Head of caudate nucleus (tissue), 42 donors: ENCODE results near the gene TES.
"Not testable (repeated sequence)": the region's sequence is repeated elsewhere in the genome, so short reads cannot be mapped to it uniquely, and the experiment has no call there.

Experiments
- DNase-seq, 42 donors: peaks; one replicate each; pipeline versions ENCODE4 v3.0.0 to v3.0.0-alpha.2; 2020 to 2021; ENCODE audit warnings: mixed read lengths in 7 of 42
- intact Hi-C: fragments of 100-400 bp; cut with DNase I; formaldehyde crosslinking; loops from one replicate; pipeline ENCODE4 v1.15.0; 2022

The TES gene, protein sequence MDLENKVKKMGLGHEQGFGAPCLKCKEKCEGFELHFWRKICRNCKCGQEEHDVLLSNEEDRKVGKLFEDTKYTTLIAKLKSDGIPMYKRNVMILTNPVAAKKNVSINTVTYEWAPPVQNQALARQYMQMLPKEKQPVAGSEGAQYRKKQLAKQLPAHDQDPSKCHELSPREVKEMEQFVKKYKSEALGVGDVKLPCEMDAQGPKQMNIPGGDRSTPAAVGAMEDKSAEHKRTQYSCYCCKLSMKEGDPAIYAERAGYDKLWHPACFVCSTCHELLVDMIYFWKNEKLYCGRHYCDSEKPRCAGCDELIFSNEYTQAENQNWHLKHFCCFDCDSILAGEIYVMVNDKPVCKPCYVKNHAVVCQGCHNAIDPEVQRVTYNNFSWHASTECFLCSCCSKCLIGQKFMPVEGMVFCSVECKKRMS

DNA sequence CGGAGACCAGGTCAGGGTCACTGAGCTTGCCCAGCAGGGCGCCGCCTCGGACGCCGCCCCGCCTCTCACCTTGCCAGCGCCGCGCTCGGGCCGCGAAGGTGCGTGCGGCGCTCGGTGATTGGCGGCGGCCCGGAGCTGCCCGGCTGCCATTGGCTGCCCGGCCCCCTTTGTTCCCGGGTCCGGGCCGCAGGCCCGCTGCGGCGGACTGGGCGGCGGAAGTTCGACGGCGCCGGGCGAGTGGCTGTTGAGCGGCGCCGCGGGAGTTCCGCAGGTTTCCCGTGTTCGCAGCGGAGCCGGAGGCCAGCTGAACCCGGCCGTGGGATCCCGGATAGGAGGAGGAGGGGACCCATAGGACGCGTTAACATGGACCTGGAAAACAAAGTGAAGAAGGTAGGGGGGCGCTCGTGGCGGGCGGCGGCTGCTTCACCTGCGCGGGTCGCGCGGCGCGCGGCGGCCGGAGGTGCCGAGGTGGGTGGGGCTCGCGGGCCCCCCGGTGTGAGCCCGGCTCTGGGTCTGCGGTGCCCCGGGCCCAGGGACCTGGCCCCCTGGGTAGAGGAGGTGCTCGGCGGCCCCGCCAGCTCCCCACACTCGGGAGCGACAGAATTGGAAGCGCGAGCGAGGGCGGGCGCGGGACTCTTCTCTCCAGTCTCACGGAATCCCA lies at the start of gene TES:
TSS of gene TES (plus strand) at position 195 of the 661 bp plus-strand sequence. CDS start at position 364, 169 bp downstream.
- intact Hi-C loops: no loop called here
- peak in 13 of 42 donors; percentile 7 to 40 (median 17) for DNase-seq

DNA sequence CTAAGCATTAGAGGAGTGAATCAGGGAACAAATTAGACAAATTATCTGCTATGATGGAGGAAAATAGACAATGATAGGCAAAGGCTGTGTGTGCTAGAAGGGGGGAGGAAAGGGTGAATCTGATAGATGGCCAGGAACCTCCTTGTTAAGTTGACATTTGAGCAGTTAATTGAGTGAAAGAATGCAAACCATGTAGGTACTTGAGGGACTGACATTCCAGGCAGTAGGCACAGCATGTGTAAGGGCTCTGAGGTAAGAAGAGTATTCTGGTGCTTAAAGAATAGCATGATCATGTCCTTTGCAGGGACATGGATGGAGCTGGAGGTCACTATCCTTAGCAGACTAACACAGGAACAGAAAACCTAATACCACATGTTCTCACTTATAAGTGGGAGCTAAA lies 48.6 kb upstream of the TES start:
- no peak for DNase-seq
- intact Hi-C loops: no loop called here

DNA sequence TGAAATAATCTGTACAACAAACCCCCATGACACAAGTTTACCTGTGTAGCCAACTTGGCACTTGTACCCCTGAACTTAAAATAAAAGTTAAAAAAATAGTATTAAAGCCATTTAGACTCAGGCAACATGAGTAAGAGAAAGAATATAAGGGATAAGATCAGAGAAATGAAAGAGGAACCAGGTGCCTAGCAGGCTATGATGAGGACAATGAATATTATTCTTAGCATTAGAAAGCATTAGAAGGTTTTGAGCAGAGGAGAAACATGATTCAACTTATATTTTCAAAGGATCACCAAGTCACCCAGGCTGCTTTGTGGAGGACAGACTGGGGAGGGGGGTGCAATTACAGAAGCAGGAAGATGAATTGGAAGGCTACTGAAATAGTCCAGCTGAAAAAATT lies 48.1 kb upstream of the TES start:
- intact Hi-C loops: no loop called here
- DNase-seq: no peak

DNA sequence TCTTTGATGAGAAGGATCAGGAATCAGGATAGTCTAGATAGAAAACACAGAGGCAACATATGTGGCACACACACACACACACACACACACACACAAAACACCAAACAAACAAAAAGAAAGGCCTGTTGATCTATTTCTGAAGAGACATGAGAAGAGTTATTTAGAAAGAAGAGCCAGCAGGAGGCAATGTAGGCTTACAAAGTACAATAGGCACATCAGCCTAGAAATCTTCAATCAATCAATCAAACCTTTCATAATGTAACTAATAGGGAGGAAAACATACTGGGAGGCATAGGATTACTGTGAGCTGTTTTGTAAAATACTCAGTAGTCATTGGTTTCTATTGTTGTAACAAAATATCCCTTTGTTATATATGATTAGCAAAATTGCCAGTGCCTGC lies 47.3 kb upstream of the TES start:
- intact Hi-C loops: no loop called here
- no peak for DNase-seq

DNA sequence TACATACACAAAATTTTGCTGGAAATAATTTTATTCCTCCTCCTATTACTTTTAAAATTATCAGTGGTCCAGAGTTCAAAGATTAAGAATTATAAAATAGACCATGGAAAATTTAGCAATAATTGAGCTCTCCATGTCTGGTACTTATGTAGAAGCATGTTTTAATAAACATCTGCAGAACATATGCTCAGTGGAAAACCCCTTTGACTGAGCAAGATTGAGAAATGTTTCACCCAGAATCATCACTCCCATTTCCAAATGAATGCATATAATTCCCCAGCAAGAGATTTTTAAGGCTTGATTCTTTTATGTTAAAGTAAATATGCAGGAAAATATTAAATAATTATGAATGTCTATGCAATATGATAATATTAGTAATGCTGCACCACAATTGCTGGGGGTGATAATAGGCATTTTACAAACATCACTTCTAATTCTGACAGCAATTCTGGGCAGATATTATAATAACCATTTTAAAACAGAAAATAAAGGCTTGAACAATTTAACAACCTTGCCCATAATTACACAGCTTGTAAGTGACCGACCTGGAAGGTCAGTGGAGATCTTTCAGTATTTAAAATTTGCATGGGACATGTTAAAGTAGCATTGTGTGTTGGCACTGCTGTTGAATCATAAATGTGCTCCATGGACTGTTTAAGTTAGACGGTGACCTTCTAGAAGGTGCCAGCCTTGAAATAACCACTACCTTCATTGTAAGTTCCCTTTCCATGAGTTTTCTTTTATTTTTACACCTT lies 45.6 kb upstream of the TES start:
- intact Hi-C loops: no loop called here

DNA sequence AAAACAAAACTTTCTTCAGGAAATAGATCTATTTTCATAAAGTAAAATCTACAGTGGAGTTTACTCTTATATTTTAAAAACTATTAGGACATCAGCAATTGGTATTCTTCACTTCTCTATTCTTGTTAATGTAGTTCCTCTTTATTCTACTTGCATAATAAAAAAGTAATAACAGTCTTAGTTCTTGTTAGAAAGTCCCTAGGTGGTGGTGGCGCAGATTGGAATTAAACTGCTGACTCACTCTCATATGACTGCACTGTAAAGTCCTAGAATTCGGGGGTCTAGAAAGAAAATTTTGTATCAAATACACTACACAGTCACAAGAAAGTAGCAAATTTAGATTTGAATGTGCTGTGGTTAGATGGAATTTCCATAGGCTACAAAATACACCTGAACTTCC lies 44.6 kb upstream of the TES start:
- intact Hi-C loops: no loop called here
- no peak for DNase-seq

More for the DNA sequence above, 45.6 kb upstream of the TES start:
- DNase-seq: no peak

DNA sequence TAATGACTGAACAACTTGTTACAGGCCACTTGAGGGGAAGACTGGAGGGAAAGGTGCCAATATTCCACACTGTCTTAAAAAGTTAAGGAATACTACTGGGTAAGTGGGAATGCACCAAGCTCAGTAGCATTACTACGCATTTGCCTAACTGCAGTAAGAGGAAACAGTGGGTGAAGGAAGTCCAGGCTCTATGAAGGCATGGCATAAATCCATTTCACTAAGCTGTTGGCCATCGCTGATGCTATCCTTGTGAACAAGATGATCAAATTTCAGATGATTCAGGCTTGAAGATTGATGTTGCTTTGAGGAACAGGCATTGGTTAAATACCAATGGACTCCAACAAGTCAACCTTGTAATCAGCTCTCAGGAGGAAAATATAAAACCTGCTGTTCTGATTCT lies 44.2 kb upstream of the TES start:
- no peak for DNase-seq
- intact Hi-C loops: no loop called here

DNA sequence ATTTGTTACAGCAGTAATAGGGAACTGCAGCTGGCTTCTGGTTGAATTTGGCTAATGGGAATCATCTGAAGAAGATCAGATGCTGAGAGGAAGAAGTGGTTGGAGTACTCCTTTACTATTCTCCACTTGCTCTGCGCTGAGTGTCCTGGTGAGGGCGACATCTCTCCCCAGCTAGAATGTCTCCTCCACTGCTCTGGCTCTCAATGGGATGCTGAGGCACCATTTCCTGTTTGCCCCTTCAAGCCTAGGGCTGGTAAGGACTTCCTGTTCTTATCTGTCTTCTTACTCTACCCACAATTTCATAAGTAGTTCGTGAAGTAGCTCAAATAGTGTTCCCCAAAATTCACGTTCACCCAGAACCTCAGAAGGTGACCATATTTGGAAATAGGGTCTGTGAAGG lies 43.2 kb upstream of the TES start:
- no peak for DNase-seq
- intact Hi-C loops: no loop called here

DNA sequence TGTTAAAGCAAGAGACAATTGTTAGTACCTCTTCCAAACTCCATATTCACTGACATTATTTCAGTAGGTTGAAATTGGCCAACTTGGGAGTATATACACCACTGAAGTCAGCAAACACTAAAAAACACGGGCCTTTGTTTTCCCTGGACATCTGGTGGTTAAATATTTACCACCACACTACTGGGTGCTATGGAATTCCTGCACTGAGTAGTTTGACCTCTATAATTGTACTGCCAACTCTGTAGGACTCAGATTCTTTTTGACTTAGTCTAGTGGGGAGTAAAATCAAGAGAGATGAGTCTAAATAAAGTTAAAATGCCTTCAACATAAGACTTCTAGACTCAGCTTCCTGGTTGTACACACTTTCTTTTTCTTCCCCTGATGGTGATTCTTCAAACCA lies 41.3 kb upstream of the TES start:
- no peak for DNase-seq
- intact Hi-C loops: no loop called here

DNA sequence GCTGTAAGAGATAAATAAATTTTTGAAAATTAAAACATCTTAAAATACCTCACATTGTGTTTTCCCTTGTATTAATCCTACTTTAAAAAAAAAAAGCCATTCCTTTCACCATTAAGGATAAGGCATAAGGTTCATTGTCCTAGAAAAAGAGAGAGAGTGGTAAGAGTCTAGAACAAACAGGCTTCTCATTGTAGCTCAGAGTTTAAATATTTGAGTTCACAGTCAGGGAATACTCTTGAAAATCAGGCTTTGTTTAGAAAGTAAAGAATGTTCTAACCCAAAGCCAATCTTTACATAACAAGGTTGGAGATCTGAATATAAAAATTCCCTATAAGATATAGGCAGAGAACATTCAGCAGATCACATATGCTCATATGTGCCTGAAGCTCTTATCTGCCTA lies 40.2 kb upstream of the TES start:
- intact Hi-C loops: loop anchor here (5.0 kb wide), 1 partner anchor 67 kb away; no protein-coding TSS in a partner anchor
- DNase-seq: no peak

DNA sequence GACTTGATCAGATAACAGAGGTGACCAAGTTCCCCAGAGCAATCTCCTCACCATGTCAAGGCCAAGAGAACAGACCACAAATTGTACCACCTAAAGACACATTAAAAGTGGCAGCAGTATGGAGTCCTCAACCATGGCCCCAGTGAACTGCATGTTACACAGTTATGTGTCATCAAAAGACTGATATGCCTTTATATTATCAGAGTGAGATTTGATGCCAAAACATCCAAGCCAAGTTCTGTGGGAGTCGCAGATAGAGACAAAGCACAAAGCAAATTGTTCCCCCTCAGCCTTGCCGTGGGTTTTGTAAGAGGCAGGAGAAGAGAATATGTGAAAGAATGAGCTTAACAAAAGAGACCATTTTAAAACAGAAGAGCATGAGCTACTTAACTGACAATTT lies 39.2 kb upstream of the TES start:
- no peak for DNase-seq
- intact Hi-C loops: loop anchor here (5.0 kb wide), 1 partner anchor 66 kb away; no protein-coding TSS in a partner anchor

DNA sequence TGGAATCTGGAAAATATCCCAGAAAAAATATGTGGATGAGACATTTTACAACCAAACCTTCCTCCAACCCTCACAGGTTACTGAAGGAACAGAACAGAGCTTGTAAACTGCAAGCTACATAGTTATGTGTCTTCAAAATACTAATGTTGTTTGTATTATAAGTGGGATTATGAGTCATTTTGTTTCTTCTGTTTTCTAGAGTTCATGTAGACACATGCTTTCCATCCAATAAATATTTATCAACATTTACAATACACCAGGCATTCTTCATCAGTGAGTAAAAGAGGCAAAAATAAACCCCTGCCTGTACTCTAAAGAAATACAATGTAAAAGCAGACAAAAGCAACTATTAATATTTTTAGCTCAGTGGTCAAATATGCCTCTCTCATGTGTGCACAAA lies 38.0 kb upstream of the TES start:
- intact Hi-C loops: loop anchor here (5.0 kb wide), 1 partner anchor 65 kb away; no protein-coding TSS in a partner anchor
- no peak for DNase-seq

DNA sequence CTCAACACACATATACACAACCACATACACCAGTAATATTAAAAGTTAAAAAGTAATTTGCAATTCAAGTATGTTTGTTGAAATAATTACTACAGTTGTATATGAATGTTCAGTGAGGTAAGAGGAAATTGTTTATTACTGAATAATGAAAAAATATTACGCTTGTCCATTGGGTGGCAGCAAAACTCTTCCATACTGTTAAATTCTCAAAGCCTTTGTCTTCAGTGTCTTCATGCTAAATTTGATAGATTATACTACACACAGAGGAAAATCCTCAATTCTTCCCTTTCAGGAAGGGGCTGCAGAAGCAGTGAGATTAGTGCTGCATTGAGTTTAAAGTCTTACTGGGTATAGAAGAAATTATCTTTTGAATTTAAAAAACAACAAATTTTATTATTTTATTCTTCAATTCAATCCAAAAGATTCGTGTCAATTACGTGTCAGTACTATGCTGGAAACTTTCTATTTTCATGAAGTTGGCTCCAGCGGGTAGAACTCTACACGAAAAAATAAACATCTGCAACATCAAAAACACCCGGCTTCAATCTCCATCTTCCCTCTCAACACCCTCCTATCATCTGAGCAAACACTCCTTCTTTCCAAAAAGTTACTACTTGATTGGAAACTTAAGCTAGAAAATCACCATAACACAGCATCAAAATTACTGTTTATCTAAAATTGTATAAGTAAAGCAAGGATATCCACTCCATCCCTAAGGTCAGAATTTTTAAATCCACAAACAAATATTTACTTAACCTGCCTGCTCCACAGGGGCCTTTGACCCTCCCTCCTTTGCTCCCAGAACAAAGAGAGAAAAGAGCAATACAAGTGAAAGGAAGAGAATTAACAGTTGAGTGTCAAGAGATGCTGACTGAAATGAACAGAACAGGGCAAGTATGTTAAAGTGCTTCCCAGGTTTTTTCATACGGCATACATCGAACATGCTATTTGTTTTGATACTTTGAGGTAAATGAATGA lies 37.0 kb upstream of the TES start:
- intact Hi-C loops: loop anchor here (5.0 kb wide), 1 partner anchor 64 kb away; no protein-coding TSS in a partner anchor
- peak in 9 of 42 donors; percentile 15 to 69 (median 30) for DNase-seq

DNA sequence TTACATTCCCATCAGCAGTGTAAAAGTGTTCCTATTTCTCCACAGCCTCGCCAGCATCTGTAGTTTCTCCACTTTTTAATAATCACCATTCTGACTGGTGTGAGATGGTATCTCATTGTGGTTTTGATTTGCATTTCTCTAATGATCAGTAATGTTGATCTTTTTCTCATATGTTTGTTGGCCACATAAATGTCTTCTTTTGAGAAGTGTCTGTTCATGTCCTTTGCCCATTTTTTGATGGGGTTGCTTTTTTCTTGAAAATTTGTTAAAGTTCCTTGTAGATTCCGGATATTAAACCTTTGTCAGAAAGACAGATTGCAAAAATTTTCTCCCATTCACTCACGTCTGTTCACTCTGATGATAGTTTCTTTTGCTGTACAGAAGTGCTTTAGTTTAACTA lies 35.2 kb upstream of the TES start:
- intact Hi-C loops, DNase-seq: not testable (repeated sequence)

DNA sequence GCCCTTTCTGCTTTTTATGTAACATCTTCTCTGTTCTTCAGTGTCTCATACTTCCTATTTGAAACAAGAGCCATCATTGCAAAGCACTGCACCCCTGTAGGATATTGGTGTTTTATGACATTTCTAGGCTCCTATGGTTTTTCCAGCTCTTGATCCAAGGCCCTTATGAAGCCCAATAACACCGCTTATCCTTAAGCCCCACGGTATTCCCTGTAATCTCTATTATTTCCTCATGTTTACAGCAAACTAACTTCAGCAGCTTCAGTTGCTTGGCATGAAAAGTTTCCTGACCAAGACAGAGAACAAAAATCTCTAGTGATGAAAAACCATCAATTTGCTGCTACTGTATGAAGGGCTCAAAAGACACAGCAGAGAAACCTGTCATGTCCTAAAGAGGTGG lies 34.1 kb upstream of the TES start:
- intact Hi-C loops: no loop called here
- DNase-seq: no peak

DNA sequence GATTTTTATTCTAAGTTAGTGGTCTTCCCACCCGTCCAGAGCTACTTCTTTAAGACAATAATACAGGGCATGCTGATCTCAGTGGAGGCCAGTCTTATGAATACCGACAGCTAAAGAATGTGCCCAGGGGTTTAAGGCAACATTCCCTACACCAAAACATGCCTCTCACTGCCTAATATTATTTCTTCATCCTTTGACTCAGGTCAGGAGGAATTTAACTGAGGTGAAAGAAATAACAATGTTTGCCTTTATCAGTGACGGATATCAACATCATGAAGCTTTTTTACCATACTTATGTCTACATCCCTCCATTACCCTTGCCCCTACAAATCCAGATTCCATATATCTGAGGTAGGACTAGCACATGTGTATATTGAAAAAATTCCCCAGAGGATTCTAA lies 33.3 kb upstream of the TES start:
- intact Hi-C loops: no loop called here
- no peak for DNase-seq

DNA sequence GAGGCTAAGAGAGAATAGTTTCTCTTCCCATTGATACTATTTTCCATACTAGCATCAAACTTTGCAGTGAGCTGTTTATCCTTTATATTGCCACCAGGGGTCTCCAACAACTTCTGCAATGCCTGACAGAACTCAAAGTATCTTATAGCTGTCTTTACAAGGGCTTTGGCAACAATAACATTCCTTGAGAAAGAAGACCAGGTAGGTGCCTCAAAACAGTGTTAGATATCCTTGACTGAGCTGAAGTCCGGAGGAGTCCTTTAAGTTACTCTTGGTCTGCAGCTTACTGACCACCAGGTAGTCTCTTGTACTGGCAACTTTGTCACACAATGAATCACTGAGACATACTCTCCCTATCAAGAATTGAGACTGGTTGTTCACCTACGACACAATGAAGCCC lies 30.0 kb upstream of the TES start:
- intact Hi-C loops: no loop called here
- no peak for DNase-seq

DNA sequence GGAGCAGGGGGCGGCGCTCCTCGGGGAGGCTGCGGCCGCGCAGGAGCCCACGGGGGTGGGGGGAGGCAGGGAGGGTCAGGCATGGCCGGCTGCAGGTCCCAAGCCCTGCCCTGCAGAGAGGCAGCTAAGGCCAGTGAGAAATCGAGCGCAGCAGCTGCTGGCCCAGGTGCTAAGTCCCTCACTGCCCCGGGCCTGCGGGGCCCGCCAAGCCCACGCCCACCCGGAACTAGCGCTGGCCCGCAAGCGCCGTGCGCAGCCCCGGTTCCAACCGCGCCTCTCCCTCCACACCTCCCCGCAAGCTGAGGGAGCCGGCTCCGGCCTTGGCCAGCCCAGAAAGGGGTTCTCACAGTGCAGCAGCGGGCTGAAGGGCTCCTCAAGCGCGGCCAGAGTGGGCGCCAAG lies 28.3 kb upstream of the TES start:
- intact Hi-C loops: no loop called here

DNA sequence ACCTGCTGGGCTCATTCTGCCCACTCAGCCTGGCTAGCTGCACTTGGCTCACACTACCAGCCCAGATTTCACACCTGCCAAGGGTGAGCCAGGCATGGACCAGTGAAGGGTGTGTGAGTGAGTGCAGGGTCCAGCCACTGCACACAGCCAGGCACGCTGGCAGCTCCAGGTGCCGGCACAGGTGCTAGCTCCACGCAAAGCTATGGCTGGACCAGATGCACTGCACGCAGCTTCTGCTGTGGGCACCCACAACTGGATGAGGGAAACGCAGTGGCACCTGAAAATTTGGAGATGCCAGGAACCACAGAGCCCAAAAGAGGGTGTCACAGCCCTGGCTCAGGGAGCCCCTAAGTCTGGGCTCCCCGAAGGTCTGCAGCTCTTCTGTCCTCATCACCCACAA lies 24.9 kb upstream of the TES start:
- DNase-seq: no peak
- intact Hi-C loops: no loop called here

More for the DNA sequence above, 28.3 kb upstream of the TES start:
- no peak for DNase-seq
